B cell (primary cell): ENCODE data around the gene TEX54. TPM values are rescaled to one million over a fixed set of nuclear protein-coding genes. Genes with fewer than 3 reads are reported as not detected.

ENCODE experiments used
- ATAC-seq: fragments of 200-7000 bp; cut with Tn5 transposase; one replicate; pipeline ENCODE4 v1.10.0; 2021; ENCODE audit warnings: low read depth, mild to moderate bottlenecking, moderate number of reproducible peaks, moderate library complexity
- CTCF ChIA-PET: fragments of 350-600 bp; sonication (Branson Sonifier 250); formaldehyde crosslinking; loops from one replicate; lab custom pipeline; 2021; ENCODE audit warnings: antibody characterized with exemption, inconsistent platforms; lab: Charles Lee
- POLR2A ChIA-PET: fragments of 350-600 bp; sonication (Branson Sonifier 250); formaldehyde crosslinking; loops from one replicate; lab custom pipeline; 2021; ENCODE audit warnings: antibody characterized with exemption; lab: Charles Lee
- DNase-seq: peaks from one replicate; pipeline ENCODE4 v3.0.0; 2013
- H2AFZ ChIP-seq: 2 replicates; pipeline ENCODE4 v1.6.1; 2012; ENCODE audit warnings: mild to moderate bottlenecking, low read depth, low read length; ENCODE audit not compliant: insufficient read depth, poor library complexity, severe bottlenecking
- H3K27ac ChIP-seq, 2 donors: 1 replicate in 1 of 2; 2 replicates in 1 of 2; pipeline ENCODE4 v1.5.1; 2012 to 2013; ENCODE audit warnings: low read length in 2 of 2, mild to moderate bottlenecking in 2 of 2, moderate library complexity in 1 of 2
- H3K27me3 ChIP-seq, 4 experiments: fragments of 200-600 bp in 1 of 4; sonication (generic) in 1 of 4; replicated peaks in 1 of 4; 1 replicate in 2 of 4; 2 replicates in 2 of 4; pipeline versions ENCODE4 v1.6.1 to v1.7.0; 2013 to 2016; ENCODE audit warnings: low read length in 3 of 4, mild to moderate bottlenecking in 2 of 4, mixed read lengths in 1 of 4, moderate library complexity in 1 of 4; ENCODE audit not compliant: insufficient read depth in 4 of 4, control insufficient read depth in 3 of 4; ENCODE audit errors: control extremely low read depth in 1 of 4
- H3K36me3 ChIP-seq, 2 experiments: replicated peaks in 1 of 2; 1 replicate in 1 of 2; 2 replicates in 1 of 2; pipeline versions ENCODE4 v1.6.1 to v1.7.1; 2013; ENCODE audit warnings: low read length in 1 of 2; ENCODE audit not compliant: insufficient read depth in 2 of 2, control insufficient read depth in 1 of 2; ENCODE audit errors: control extremely low read depth in 1 of 2, extremely low read depth in 1 of 2
- H3K4me1 ChIP-seq, 2 donors: fragments of 200-600 bp in 1 of 2; sonication (generic) in 1 of 2; 1 replicate in 1 of 2; 2 replicates in 1 of 2; pipeline versions ENCODE4 v1.5.1 to v1.6.1; 2013 to 2017; ENCODE audit warnings: low read length in 2 of 2; ENCODE audit not compliant: control insufficient read depth in 2 of 2, insufficient read depth in 2 of 2
- H3K4me2 ChIP-seq: replicated peaks from 2 replicates; pipeline ENCODE3; 2012; ENCODE audit warnings: mild to moderate bottlenecking, low read depth, low read length; ENCODE audit not compliant: poor library complexity, severe bottlenecking
- H3K4me3 ChIP-seq, 5 experiments: fragments of 200-600 bp in 1 of 5; sonication (generic) in 1 of 5; 1 replicate in 3 of 5; 2 replicates in 2 of 5; pipeline versions ENCODE4 v1.5.1 to v1.7.0; 2011 to 2016; ENCODE audit warnings: low read length in 4 of 5, mild to moderate bottlenecking in 4 of 5, low read depth in 2 of 5, control low read depth in 1 of 5, moderate library complexity in 1 of 5; ENCODE audit not compliant: insufficient read depth in 1 of 5; ENCODE audit errors: control extremely low read depth in 1 of 5, extremely low read depth in 1 of 5
- H3K79me2 ChIP-seq: fragments of 200-600 bp; sonication (generic); one replicate; pipeline ENCODE4 v1.6.0; 2016; ENCODE audit warnings: low read length; ENCODE audit not compliant: control insufficient read depth, insufficient read depth
- H3K9ac ChIP-seq: fragments of 200-600 bp; sonication (generic); 2 replicates; pipeline ENCODE4 v1.6.1; 2017; ENCODE audit warnings: mild to moderate bottlenecking, low read length, moderate library complexity
- H3K9me3 ChIP-seq, 3 donors: one replicate each; pipeline versions ENCODE4 v1.6.1 to v1.7.1; 2013; ENCODE audit warnings: low read length in 2 of 3; ENCODE audit not compliant: control insufficient read depth in 2 of 3, insufficient read depth in 1 of 3; ENCODE audit errors: control extremely low read depth in 1 of 3
- H4K20me1 ChIP-seq: 2 replicates; pipeline ENCODE4 v1.6.0; 2012; ENCODE audit warnings: mild to moderate bottlenecking, low read length; ENCODE audit not compliant: insufficient read depth, control insufficient read depth, poor library complexity, severe bottlenecking
- H3K27ac Mint-ChIP-seq: one replicate; pipeline ENCODE4 v1.8.0; 2021; ENCODE audit warnings: mixed read lengths
- H3K27me3 Mint-ChIP-seq: one replicate; pipeline ENCODE4 v1.8.0; 2021; ENCODE audit warnings: mixed read lengths
- H3K4me1 Mint-ChIP-seq: one replicate; pipeline ENCODE4 v1.8.0; 2021; ENCODE audit warnings: mixed read lengths
- H3K4me3 Mint-ChIP-seq: one replicate; pipeline ENCODE4 v1.8.0; 2021; ENCODE audit warnings: mixed read lengths
- H3K9me3 Mint-ChIP-seq: one replicate; pipeline ENCODE4 v1.8.0; 2022; ENCODE audit warnings: mixed read lengths; ENCODE audit not compliant: insufficient read depth
- EZH2 ChIP-seq: IDR thresholded peaks from 2 replicates; pipeline ENCODE4 v1.6.1; 2012; ENCODE audit warnings: borderline replicate concordance, low read depth, mild to moderate bottlenecking, moderate library complexity, low read length; ENCODE audit not compliant: insufficient read depth, poor library complexity, severe bottlenecking
- WGBS: methylation state at CpG from one replicate; pipeline ENCODE4 v1.1.5; 2013; ENCODE audit warnings: missing lambda C conversion rate; ENCODE audit not compliant: insufficient coverage; 5-methylcytosine and 5-hydroxymethylcytosine counted together
- intact Hi-C: fragments of 100-400 bp; cut with micrococcal nuclease; formaldehyde crosslinking; loops from one replicate; pipeline ENCODE4 v1.10.0; 2022
- polyA plus RNA-seq: library from polyadenylated mRNA; depleted of rRNA; stranded (reverse); fragments of >200 nt; gene quantifications from 2 replicates; pipeline ENCODE4 v1.2.3, GENCODE V29; 2012
- total RNA-seq, 2 donors: library from RNA; stranded (reverse); fragments of 120-200 nt in 1 of 2; gene quantifications; 1 replicate in 1 of 2; 2 replicates in 1 of 2; pipeline versions ENCODE4 v1.2.3 to v1.2.4, GENCODE V29; 2013 to 2022
- TF ChIP-seq, protein P1 (sequence below): fragments of 200-600 bp; IDR thresholded peaks from one replicate; pipeline ENCODE4 v1.8.0; 2022; ENCODE audit warnings: antibody characterized with exemption, mild to moderate bottlenecking

The TEX54 gene
- total and polyA plus RNA-seq, 2 donors (not counting 1 experiment from before 2014, with no cell fraction given): 1.1 TPM; not detected in 1

DNA sequence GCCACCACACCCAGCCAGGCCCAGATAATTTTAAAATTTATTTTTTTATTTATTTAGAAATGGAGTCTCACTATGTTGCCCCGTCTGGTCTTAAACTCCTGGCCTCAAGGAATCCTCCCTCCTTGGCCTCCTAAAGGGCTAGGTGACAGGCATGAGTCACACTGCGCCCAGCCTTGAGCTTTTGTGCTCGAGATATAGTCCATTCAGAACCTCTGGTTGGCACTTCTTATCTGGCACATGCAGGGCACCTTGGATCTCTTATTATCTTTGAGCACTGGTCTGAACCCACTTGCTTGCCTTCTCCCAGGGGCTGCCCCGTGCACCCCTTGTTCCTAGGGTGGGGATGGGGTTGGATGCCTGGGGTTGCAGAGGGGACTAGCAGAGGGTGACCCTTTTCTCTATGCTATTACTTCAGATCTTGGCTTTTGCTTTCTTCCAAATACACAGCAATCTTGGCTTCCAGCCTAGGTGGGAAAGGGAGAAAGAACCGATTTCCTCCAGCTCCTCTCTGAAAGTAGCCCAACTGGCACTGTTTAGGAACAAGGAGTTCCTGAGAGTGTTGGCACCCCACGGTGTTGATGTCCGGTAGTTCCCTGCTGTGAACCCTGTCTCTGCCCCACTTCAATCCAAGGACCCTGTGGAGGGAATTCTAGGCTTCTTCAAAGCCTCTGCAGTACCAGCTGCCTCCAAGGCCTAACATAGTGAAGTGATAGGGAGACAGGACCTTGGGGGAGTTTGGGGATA, 46.8 kb upstream of the TEX54 start:
- peak overlapping the region; percentile 93 for H2AFZ ChIP-seq
- intact Hi-C loops: no loop called here
- H3K79me2 ChIP-seq: peaks cover 40% of the 10 kb centered on the region

More for the DNA sequence above, 46.8 kb upstream of the TEX54 start:
- H3K27me3 Mint-ChIP-seq: no peaks in the 10 kb centered on the region
- H3K27ac ChIP-seq: peak overlapping the region; percentile 86 to 90
- H3K27ac Mint-ChIP-seq: peak overlapping the region; percentile 32
- H3K4me1 ChIP-seq: peaks cover 25 to 36% of the 10 kb centered on the region in 2 donors
- peaks cover 38% of the 10 kb centered on the region for H3K4me1 Mint-ChIP-seq
- H3K4me3 ChIP-seq: no peak overlapping the region
- H3K9me3 Mint-ChIP-seq: no peaks in the 10 kb centered on the region
- WGBS: 100% methylated on average over 3 of the region's 7 CpGs
- ATAC-seq: no peak
- no peaks in the 10 kb centered on the region for H3K9me3 ChIP-seq
- no peaks in the 10 kb centered on the region for H3K27me3 ChIP-seq
- TF ChIP-seq EZH2: no peak
- TF ChIP-seq, protein P1, sequence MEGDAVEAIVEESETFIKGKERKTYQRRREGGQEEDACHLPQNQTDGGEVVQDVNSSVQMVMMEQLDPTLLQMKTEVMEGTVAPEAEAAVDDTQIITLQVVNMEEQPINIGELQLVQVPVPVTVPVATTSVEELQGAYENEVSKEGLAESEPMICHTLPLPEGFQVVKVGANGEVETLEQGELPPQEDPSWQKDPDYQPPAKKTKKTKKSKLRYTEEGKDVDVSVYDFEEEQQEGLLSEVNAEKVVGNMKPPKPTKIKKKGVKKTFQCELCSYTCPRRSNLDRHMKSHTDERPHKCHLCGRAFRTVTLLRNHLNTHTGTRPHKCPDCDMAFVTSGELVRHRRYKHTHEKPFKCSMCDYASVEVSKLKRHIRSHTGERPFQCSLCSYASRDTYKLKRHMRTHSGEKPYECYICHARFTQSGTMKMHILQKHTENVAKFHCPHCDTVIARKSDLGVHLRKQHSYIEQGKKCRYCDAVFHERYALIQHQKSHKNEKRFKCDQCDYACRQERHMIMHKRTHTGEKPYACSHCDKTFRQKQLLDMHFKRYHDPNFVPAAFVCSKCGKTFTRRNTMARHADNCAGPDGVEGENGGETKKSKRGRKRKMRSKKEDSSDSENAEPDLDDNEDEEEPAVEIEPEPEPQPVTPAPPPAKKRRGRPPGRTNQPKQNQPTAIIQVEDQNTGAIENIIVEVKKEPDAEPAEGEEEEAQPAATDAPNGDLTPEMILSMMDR: no peak
- ChIA-PET POLR2A (interaction anchor here (0.6 kb wide), 1 partner anchor 59 kb away, joined by 6 read pairs; no protein-coding TSS in a partner anchor), CTCF (interaction anchor here (2.4 to 3.5 kb wide), 3 partner anchors 17 to 92 kb away, joined by 12 to 39 read pairs (median 24); partner anchors contain the start of genes TMEM179B and WDR74)
- no peak for DNase-seq
- H3K9ac ChIP-seq: peak overlapping the region; percentile 89
- peaks cover 0 to 23% of the 10 kb centered on the region in 2 experiments for H3K36me3 ChIP-seq
- H4K20me1 ChIP-seq: peaks cover 25% of the 10 kb centered on the region
- H3K4me2 ChIP-seq: peak overlapping the region; percentile 89
- H3K4me3 Mint-ChIP-seq: peak overlapping the region; percentile 100
